DLD1 (cell line): Measurements from ENCODE around the gene URB1.

Source experiments
- in situ Hi-C: cut with HindIII; loops from 2 replicates; pipeline ENCODE4 v1.10.0; 2017; ENCODE audit warnings: low sequenced_read_pairs

URB1 gene

DNA sequence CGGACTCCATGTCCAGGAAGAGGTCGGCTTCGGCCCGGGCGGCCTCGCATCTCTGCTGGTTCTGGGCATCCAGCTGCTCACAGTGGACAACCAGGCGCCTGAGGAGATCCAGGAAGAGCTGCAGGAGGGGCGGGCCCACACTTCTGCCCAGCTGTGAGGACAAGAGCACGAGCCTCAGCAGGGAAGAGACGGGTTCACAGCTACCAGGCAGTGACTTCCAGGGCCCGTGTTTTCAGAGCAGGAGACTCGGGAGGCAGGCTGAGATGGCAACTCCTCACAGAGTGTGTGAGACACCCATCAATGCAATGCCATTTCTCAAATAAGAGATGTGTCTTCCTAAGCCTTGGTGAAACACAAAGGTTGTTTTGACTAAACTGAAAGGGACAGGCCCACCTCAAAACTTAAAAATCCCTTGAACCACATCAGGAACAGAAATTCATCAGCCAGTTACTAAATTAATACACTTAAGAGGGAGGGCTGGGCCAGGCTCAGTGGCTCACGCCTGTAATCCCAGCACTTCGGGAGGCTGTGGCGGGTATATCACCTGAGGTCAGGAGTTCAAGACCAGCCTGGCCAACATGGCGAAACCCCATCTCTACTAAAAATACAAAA is 43.4 kb downstream of the URB1 start:
- in situ Hi-C loops, result no loop called here

DNA sequence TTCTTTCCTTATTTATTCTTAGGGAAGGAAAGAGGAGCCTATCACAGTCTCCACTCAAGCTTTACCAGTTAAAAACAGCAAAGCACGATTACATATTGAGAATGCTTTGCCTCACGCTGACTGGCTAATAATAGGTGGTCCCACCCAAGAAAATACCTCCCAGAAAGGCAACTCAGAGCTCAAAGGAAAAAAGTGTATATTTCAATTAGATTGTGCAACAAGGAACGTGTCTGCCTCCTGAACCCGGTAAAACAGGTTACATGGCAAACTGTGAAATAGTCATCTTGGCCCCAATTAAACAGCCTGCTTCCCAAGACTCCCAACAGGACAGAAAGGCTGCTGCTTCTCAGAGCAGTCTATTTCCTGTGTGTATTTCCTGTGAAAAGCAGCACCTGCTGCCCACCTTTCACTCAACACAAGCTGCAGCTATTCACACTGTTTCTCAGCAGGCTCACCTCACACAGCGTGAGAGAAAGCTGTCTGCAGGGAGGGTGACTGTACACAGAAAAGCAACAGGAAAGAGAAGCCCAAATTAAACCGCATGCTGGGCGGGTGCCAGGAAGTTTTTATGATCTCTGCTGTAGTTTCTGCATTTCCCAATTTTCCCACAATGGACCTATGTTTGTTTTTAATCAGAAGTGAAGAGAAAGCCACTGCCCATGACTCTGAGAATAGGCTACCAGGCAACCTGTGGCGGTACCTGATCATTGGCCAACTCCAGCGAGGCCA is 44.0 kb downstream of the URB1 start:
- in situ Hi-C loops, result no loop called here

DNA sequence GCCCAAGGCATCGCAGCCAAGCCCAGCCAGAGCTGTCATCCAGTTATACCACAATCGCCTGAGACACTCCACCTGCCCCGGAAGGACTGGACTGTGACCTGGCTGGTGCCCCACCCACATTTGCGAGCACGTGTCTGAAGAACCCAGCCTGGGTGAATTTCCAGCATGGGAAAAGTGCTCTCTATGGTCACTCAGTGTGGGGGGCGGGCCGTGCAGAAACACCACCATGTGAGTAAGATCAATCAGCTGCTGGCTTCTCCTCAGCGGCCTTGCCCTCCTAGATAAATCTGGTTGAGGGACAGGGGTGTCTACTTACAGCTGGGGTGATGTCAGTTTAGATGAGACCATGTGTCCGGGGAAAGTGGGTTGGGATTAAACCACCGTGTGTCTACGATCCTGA is 44.8 kb downstream of the URB1 start:
- in situ Hi-C loops, result no loop called here

DNA sequence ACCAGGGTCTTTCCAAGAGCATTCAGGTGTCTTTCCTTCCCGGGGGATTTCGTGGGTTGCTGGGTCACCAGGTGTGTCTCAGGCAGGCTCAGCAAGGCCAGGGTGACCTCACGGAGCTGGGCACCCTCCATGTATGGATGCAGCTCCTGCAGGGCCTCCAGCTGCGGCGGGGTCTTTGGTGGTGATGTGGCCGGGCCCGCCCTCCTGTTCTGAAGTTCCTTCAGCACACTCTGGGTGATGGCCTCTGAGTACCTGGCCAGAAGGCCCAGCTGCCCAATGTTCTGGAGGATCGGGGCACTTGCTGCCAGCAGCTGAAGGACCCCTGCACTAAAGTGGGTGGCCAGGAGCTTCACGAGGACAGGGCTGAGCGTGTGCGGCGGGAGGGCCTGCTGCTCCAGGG is 45.5 kb downstream of the URB1 start:
- in situ Hi-C loops, result no loop called here

DNA sequence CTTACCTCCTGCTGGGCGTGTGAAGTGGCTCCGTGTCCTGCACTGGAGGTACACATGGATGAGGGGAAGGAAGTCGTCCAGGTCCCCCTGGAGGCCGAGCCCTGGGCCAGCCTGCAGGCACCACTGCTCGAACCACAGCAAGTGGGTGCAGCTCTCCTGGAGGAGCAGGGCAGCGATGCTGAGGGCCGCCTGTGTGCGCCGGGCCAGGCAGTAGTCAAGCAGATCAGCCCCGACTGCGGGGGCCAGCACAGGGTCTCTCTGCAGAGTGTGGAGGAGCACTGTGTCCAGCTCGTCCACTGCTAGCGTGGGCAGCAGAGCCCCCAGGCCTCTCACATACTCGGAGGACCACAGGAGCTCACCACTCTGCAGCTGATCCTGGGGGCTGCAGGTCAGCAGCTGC is 45.9 kb downstream of the URB1 start:
- in situ Hi-C loops, result no loop called here

DNA sequence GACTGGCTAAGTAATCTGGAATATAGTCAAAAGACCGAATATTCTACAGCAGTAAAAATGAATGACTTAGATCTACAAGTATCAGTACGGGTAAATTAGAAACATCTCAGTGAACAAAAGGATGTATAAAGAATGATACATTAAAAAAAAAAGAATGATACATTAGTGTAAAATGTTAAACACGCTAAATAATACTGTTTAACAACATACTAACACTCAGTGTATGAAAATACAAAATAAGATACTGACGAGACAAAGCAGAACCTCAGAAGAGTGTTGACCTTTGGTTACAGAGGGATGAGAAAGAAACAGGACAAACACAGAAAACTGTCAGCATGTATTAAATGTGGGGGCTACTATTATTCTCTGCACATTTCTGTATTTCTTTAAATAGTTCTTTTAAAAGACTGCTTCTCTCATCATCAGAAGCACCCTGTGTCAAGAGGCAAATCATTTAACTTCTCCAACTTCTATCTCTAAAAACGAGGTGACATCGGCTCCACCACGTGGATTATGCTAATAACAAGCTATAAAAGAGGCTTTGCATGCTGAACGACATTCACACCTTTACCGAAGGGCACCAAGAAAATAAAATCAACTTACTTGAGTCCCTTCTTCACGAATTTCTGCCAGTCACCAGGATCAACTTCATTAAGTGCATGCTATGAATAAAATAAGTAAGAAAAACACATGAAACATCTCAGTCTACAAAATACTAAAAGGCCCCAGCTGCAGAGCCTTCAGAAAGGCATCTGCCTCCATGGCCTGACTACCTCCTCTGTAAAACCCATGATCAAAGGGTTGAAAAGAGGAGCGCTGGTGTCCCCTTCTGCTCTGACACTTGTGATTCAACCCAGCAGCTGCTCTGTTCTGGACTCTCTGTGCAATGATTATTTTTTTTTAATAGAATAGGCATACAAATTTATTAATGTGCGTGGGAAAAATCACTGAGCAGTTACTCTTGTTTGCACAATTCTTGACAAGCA is 51.7 kb downstream of the URB1 start:
- in situ Hi-C loops, result no loop called here

DNA sequence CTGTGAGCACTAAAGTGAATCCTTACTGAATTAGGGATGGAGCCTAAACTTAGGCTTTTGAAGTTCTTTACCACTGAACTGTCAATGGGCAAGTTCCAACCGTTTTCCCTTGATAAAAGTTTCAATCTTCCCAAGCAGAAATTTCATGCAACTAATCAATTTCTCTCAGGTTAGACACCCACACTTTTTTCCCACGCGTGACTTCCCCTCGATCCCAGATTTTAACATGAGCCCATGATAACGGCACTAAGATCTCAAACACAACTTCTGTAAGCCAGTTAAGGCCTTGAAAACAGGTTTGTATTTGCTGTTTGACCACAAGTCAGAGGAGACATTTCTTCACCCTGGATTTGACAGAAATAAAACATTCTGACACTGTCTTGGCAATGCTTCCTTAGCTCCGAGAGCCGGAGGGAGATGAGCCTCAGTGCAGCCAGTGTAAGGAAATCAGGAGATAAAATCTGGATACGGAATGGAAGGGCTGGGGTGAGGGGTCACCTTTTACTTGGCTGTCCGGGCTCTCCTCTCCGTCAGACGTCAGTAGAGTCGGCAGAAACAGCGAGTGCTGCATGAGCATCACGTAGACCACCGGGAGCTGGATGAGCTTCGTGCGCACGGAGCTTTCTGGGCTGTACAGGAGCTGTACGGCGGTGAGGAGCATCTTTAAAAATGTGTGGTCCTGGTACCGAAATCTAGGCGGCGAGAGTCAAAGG is 54.4 kb downstream of the URB1 start:
- in situ Hi-C loops, result no loop called here

DNA sequence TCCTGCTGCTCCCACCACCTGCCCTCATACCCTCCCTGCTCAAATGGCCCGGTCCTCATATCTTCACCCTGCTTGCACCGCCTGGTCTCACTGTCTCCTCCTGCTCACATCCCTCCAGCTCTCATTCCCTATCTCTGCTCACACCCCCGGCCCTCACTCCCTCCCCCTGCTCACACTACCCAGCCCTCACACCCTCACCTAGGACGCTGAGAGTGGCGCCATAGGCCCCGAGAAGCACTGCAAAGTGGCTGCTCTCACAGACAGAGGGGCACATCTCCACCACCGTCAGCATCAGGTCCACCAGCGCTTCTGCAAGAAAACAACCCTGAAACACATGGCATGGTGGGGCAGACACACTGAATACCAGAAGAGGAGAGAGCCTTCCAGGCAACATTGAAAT is 55.6 kb downstream of the URB1 start:
- in situ Hi-C loops, result no loop called here

DNA sequence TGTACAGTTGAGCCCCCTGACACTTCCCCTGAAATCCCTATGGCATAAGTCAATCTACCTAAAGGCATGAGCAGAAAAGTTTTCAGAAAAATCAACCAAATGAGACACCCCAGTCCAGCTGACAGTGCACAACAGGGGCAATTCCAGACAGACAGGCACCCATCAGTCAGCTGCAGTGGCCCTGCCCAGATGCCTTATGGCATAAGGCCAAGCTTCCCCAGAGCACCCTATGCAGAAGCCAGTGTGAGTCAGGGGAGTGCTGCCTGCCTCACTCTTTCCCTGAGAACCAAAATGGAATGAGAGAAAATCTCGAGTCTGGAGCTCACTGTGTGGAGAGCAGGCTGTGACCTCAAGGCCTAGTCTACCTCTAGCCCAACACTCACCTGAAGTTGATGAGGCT is 56.1 kb downstream of the URB1 start:
- in situ Hi-C loops, result no loop called here

DNA sequence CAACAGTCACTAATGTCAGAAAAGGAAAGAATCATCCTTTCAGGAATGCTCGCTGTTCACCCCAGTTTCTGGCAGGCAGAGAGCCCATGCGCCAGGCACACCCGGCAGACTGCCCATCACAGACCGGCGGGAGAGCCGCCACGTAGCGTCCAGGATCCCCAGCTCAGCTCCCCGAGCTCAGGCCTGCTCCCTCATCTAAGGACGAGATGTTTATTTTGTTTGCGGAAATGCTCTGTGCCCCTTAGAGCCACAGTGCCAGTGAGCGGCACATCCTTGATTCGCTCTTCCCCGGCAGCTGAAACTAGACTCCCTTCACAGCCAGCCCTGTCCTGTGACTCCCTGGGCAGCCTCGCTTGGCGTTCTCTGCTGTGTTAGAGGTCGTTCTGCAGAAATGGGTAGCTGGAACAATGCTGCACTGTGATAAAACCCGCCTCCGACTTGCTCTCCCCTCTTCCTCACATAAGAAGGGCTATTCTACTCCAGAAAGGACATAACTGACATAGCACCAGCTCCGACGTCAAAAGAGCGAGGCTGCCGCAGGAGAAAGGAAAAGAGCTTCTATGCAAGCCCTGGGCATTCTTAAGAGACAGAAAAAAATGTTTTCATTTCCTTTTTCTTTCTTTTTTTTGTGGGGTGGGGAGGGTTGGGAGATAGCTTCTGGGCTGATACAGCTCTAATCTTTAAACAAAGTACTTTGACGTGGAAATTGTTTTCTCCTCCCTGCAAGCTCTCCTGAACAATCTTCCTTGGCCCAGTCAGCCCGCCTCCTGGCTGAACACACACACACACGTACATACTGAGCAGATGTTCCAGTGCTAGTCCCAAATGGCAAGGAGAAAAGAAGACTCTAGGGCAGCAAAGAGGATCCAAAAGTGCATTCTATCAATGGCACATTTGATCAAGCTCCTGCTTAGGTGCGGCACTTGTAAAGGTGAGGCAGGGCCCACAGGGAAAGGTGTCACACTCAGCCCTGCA is 56.9 kb downstream of the URB1 start:
- in situ Hi-C loops, result no loop called here

DNA sequence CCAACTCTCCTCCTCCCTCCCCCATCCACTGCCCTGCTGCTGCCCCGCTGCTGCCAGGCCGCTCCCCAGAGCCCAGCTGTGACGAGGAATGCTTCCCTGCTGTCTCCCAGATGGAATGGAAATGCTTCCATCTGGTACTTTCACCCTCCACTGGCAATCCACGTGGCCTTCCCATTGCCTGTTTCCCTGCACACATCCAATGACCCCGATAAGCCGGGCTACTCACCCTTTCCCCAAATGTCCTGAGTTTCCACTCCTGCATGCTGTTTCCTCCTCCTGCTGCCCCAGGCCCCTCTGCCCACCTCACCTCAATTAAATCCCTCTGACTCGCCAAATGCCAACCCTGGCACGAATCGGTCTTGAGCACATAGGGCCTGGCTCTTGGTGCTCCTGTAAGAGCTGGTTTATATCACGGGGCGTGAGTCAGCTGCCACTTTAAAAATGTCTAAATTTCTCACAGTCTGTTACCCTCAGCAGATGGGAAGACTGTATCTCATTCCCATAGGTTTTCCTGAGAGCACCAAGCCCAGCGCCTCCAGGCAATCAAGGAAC is 57.8 kb downstream of the URB1 start:
- in situ Hi-C loops, result no loop called here

DNA sequence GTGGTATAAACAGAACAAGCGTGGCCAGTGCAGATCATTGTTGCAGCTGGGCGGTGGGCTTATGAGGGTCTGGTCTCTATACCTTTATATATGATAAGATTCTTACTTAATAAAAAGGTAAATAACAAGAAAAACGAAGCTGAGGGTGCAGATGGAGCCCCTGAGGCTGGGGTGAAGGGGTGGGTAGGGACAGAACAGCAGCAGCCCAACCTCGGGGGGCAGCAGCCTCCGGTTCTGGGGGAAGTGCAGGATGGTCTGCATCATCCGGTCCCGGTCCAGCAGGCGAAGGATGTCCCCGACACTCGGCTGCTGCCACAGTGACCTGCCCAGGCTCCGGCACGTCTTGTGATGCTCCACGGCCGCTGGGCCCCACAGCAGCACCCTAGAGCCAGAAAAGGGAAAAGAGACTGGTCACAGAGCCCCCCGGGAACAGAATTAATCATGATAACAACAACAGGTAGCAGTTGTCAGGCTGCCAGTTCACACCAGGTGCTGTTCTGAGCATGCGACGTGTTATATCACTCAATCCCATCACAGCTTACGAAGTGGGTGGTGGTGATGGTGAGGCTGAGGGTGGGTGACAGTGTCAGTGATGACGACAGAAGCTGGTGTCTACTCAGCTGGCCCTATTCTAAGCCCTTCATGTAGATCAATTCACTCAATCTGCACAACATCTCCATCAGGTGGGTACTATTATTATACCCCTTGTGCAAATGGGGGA is 58.7 kb downstream of the URB1 start:
- in situ Hi-C loops, result no loop called here

DNA sequence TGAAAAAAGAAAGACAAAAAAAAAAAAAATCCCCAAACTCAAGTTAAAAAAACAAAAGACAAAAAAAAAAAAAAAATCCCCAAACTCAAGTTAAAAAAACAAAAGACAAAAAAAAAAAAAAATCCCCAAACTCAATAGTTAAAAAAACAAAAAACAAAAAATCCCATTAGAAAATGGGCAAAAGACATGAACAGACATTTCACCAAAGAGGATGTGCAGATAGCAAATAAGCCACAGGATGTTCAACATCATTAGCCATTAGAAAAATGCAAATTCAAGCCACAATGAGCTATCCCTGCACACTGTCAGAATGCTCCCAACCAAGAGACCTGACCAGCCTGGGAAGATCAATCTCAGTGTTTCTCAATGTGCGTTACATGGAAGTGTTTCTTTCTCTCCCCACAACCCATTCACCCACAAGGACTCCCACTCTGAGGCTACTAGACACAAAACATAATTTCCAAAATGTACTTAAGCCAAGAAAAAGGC is 60.3 kb downstream of the URB1 start:
- in situ Hi-C loops, result no loop called here

DNA sequence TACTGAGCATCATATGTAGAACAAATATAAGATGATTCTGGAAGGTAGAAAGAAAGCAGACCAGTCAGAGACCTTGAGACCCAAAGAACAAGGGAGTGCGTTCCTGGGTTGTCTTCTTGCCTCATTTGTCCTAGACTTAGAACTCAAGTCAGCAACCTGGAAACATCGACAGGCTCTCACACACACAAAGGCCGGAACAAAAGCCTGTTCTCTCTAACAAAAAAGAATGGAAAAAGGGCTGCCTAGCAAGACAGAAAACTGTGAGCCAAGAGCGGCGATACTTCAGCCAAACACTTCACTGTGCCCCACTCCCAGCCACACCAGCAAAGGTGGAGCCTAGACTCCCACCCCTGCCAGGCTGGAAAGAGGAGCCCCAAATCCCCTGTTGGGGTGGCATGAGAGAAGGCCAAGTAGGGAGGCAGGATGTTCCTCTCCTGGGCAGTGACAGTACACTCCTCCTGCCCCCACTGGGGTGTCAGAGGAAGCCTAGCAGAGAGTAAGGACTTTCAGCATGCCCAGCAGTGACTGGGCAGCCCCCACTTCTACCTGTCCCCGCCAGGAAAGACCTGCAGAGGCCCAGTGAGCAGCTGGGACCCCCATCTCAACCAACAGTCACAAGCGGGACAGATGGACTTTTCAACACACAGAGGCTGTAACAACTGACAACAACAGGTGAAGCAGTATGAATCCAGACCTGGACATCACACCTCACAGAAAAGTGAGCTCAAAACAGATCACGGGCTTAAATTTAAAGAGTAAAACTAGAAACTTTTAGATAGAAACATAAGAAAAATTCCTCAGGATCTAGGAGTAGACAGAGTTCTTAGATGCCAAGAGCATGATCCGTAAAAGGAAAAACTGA is 61.1 kb downstream of the URB1 start:
- in situ Hi-C loops, result no loop called here

DNA sequence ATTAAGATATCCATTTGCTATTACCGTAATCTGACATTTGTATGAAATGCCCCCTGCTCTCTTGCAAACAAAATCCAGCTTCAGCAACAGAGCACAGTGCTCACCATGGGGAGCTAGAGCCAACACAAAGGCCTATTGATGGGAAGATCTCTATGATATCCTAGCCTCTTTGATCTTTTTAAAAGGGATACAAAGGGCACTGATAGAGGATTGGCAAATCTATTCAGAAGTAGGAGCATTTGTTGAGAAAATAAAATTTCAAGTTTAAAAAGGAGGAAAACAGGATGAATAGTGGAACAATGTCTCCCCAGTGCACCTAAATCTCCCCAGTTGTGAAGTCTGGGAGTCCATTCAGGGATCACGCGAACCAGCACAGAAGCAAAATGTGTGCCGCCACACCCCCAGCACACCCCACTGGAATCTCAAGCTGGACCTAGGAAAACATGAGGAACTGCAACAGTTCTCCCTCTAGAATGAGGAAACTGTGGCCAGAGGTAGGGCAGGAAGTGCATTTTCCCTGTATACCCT is 62.0 kb downstream of the URB1 start:
- in situ Hi-C loops, result no loop called here

DNA sequence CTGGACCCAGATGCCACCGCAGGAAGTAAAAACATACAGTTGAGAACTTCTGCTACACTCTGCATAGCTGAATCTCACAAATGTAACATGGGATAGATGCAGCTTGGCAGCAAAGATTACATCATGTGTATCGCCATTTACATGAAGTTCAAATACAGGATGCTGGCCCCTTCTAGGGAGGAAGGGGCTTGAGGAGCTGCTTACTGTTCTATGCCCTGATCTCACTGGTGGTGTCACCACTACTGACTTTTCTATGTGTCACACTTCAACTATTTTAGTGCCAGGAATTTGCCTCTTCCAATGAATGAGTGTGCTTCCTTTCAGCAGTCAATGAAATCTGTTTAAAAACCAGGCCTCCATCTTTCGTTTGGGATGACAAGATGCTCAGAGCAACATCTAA is 63.0 kb downstream of the URB1 start:
- in situ Hi-C loops, result no loop called here

DNA sequence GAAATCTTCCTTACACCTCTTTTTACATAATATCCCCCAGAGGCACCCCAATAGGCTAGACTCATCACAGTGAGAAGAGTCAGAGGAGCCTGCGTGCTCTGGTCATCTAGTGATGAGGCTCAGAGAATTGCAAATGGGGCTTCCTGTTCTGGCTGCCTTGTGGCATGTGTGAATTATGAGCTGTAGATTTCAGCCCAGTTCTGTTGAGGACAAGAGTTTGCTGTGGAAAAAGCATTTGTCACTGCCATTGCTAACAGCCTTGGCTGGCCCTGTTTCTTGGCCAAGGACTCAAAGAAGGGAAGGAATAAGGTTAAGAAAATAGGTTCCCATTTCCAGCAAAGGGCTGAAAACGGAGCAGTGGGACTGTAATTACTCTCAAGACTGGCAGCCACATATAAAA is 63.5 kb downstream of the URB1 start:
- in situ Hi-C loops, result no loop called here

DNA sequence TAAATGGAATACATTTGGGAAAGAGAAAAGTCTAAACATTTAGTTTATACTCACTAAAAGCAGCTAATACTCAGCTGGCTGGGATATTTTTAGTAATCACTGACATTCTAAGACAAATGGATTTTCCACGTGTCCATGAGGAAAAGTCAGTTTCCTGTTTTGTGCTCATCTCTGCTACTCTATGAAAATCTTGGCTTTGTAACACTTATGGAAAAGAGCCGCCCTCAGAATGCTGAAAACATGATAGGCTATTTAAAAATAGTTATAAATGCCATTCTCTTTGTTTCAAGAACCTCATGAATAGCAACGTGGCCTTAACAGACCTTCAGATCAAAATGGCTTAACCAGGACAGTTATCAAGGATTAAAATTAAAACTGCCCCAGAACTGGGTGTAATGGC is 64.2 kb downstream of the URB1 start:
- in situ Hi-C loops, result no loop called here
